ENCODE results near the gene TMEM53. TPM values are rescaled to one million over a fixed set of nuclear protein-coding genes. Genes with fewer than 3 reads are reported as not detected.

TMEM53 gene
- total and polyA plus RNA-seq, 2 of the 8 experiments (the other 6 are each of a cell fraction or from before 2014, with no cell fraction given): 6.7 to 27.9 TPM

DNA sequence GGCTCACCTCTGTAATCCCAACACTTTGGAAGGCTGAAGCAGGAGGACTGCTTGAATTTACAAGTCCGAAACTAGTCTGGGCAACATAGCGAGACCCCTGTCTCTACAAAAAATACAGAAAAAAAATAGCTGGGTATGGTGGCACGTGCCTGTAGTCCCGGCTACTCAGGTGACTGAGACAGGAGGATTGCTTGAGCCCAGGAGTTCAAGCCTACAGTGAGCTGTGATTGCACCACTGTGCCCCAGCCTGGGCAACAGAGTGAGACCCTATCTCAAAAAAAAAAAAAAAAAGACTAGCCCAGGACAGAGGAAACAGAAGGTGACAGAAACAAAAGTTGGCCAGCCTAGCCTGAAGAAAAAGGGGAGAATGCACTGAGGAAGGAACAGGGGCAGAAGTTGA lies 21.4 kb upstream of the TMEM53 start:
- H2BK5ac ChIP-seq (ENCODE audit: low read depth, low read length): no peak overlapping the region
- H3K23me2 ChIP-seq (ENCODE audit: low read depth, low read length): no peaks in the 10 kb centered on the region
- CTCF ChIA-PET (ENCODE audit: partially characterized antibody): interaction anchor here (0.7 to 2.2 kb wide), 5 partner anchors 11 to 558 kb away, joined by 3 to 7 read pairs (median 4); no protein-coding TSS in a partner anchor
- no peaks in the 10 kb centered on the region for H3K79me1 ChIP-seq (ENCODE audit: low read depth, low read length)
- no peak overlapping the region for H2AK5ac ChIP-seq (ENCODE audit: low read depth, low read length)
- H3K56ac ChIP-seq (replicated peaks; ENCODE audit: insufficient read length, low read depth, low read length): no peak overlapping the region
- DNase-seq (ENCODE audit: low read depth in 1 of 2, low spot score in 2 of 2) (no peak), FAIRE-seq (no peak)
- H2BK20ac ChIP-seq (ENCODE audit: low read length): no peak overlapping the region
- H3K4me3 ChIP-seq (ENCODE audit: extremely low read depth in 1 of 4, insufficient read depth in 2 of 4, low read depth in 3 of 4, low read length in 4 of 4): no peak overlapping the region
- POLR2A ChIA-PET (ENCODE audit: partially characterized antibody): interaction anchor here (0.9 to 1.7 kb wide), 4 partner anchors 10 to 35 kb away, joined by 3 to 8 read pairs (median 4); partner anchors contain the start of gene RNU5D-1
- no peaks in the 10 kb centered on the region for H3K4me1 ChIP-seq (replicated peaks in 1 of 4; ENCODE audit: control insufficient read depth in 3 of 4, insufficient read depth in 4 of 4, low read length in 3 of 4)
- H3K79me2 ChIP-seq (ENCODE audit: control insufficient read depth in 1 of 2, insufficient read depth in 2 of 2, low read length in 2 of 2): no peaks in the 10 kb centered on the region
- H3K9me3 ChIP-seq (ENCODE audit: insufficient read depth in 2 of 2, low read depth in 1 of 2, low read length in 1 of 2): no peaks in the 10 kb centered on the region
- H3K23ac ChIP-seq (ENCODE audit: insufficient read length): no peak overlapping the region
- no peak overlapping the region for H3K9ac ChIP-seq (replicated peaks in 1 of 4; ENCODE audit: extremely low read depth in 1 of 4, low read depth in 3 of 4, low read length in 3 of 4)
- H2BK120ac ChIP-seq (replicated peaks; ENCODE audit: low read depth, low read length): no peak overlapping the region
- no peak overlapping the region for H3K4ac ChIP-seq (replicated peaks; ENCODE audit: insufficient read length, low read depth, low read length)
- H2AFZ ChIP-seq (ENCODE audit: low read length): no peak overlapping the region
- no peak overlapping the region for H2BK12ac ChIP-seq (ENCODE audit: low read depth, low read length)
- no peak overlapping the region for H3K4me2 ChIP-seq (ENCODE audit: insufficient read depth in 1 of 2, low read depth in 2 of 2, low read length in 2 of 2)
- no peaks in the 10 kb centered on the region for H4K20me1 ChIP-seq (replicated peaks in 1 of 2; ENCODE audit: control insufficient read depth in 1 of 2, insufficient read depth in 2 of 2, low read length in 2 of 2)
- WGBS, 2 experiments (ENCODE audit: extremely low coverage in 1 of 2, insufficient coverage in 1 of 2, insufficient read length in 1 of 2, insufficient replicate concordance in 2 of 2, low coverage in 1 of 2, low lambda C conversion rate in 2 of 2, missing lambda C conversion rate in 1 of 2): 97% methylated on average over 4 of the region's 4 CpGs; no CpG with 5 or more reads in 1 of the 2 experiments
- no peak overlapping the region for H3K18ac ChIP-seq (ENCODE audit: extremely low read depth, low read length)
- H4K91ac ChIP-seq (replicated peaks; ENCODE audit: insufficient read length, low read length): no peak overlapping the region
- H3K36me3 ChIP-seq (ENCODE audit: control insufficient read depth in 2 of 4, insufficient read depth in 4 of 4, low read length in 3 of 4): no peaks in the 10 kb centered on the region
- H2BK15ac ChIP-seq (ENCODE audit: low read length): no peak overlapping the region
- no peak overlapping the region for H4K8ac ChIP-seq (ENCODE audit: extremely low read depth, insufficient read depth, low read length)
- no peak overlapping the region for H3K27ac ChIP-seq (ENCODE audit: low read depth, low read length)
- no peak overlapping the region for H4K5ac ChIP-seq (ENCODE audit: insufficient read length, low read depth, low read length)
- no peaks in the 10 kb centered on the region for H3K27me3 ChIP-seq (replicated peaks in 1 of 4; ENCODE audit: control insufficient read depth in 3 of 4, extremely low read depth in 1 of 4, insufficient read depth in 3 of 4, low read length in 3 of 4)
- no peak overlapping the region for H3K14ac ChIP-seq (ENCODE audit: insufficient read length)
- TF ChIP-seq SP1 (IDR thresholded peaks at IDR 0.05; ENCODE audit: low read depth, low read length) (no peak), SUZ12 (IDR thresholded peaks at IDR 0.05; ENCODE audit: low read length) (no peak), CBX5 (IDR thresholded peaks at IDR 0.05; ENCODE audit: low read depth, low read length) (no peak), PHF8 (conservative IDR thresholded peaks at IDR 0.05; ENCODE audit: low read depth, low read length) (no peak), CTBP2 (IDR thresholded peaks at IDR 0.05; ENCODE audit: borderline replicate concordance, insufficient read depth, insufficient read length, low read length) (no peak), SRF (IDR thresholded peaks at IDR 0.05; ENCODE audit: low read depth, low read length) (no peak), BRCA1 (IDR thresholded peaks at IDR 0.05; ENCODE audit: low read depth, low read length) (no peak), CREB1 (IDR thresholded peaks at IDR 0.05) (no peak), BCL11A (IDR thresholded peaks at IDR 0.05; ENCODE audit: low read depth in 2 of 2, low read length in 2 of 2) (no peak), CBX8 (IDR thresholded peaks at IDR 0.05; ENCODE audit: borderline replicate concordance, low read depth, low read length) (no peak), KDM1A (IDR thresholded peaks at IDR 0.05; ENCODE audit: borderline replicate concordance, low read length) (no peak), MAFK (IDR thresholded peaks at IDR 0.05; ENCODE audit: low read depth, low read length) (no peak), RNF2 (IDR thresholded peaks at IDR 0.05; ENCODE audit: borderline replicate concordance, low read depth, low read length, missing control alignments, poor library complexity, severe bottlenecking) (no peak)
- TF ChIP-seq, protein P1, sequence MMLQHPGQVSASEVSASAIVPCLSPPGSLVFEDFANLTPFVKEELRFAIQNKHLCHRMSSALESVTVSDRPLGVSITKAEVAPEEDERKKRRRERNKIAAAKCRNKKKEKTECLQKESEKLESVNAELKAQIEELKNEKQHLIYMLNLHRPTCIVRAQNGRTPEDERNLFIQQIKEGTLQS (IDR thresholded peaks at IDR 0.05; ENCODE audit: insufficient read depth, low read depth, low read length): no peak

Data from H1 (cell line).